Tibial nerve (tissue), 4 donors: ENCODE data around the gene NMRK1.

ENCODE experiments used
- CTCF ChIP-seq, 5 experiments: fragments of 200-600 bp in 3 of 5; fragments of 450-650 bp in 2 of 5; sonication (generic) in 3 of 5; IDR thresholded peaks; one replicate each; pipeline ENCODE4 v1.5.1; 2016 to 2019; ENCODE audit warnings: antibody characterized with exemption in 5 of 5, mild to moderate bottlenecking in 3 of 5, moderate library complexity in 2 of 5
- EP300 ChIP-seq, 2 donors: sonication (generic); formaldehyde crosslinking; IDR thresholded peaks; one replicate each; pipeline ENCODE4 v1.6.1; 2017; ENCODE audit warnings: antibody characterized with exemption in 2 of 2, mild to moderate bottlenecking in 1 of 2
- POLR2A ChIP-seq, 2 donors: fragments of 450-650 bp; IDR thresholded peaks; one replicate each; pipeline ENCODE4 v1.6.1; 2017; ENCODE audit warnings: antibody characterized with exemption in 2 of 2, mild to moderate bottlenecking in 2 of 2, moderate library complexity in 2 of 2

GRCh38 chr9:75117564-75117963, 29.6 kb upstream of the NMRK1 start:
- no peak for TF ChIP-seq CTCF (IDR thresholded peaks at IDR 0.05)
- no peak for TF ChIP-seq POLR2A (IDR thresholded peaks at IDR 0.05)
- no peak for TF ChIP-seq EP300 (IDR thresholded peaks at IDR 0.05)
